DOHH2 (cell line): ENCODE data around the gene STARD13.

Experiments
- CTCF ChIP-seq: fragments of 200-600 bp; sonication (generic); IDR thresholded peaks from one replicate; pipeline ENCODE4 v1.5.1; 2014; ENCODE audit warnings: antibody characterized with exemption, mild to moderate bottlenecking, low read depth, low read length; ENCODE audit not compliant: poor library complexity, severe bottlenecking
- EZH2phosphoT487 ChIP-seq: fragments of 200-600 bp; sonication (generic); IDR thresholded peaks from 2 replicates; pipeline ENCODE4 v1.6.1; 2017; ENCODE audit warnings: borderline replicate concordance, mild to moderate bottlenecking, antibody characterized with exemption, low read length, moderate library complexity, mixed read lengths

DNA sequence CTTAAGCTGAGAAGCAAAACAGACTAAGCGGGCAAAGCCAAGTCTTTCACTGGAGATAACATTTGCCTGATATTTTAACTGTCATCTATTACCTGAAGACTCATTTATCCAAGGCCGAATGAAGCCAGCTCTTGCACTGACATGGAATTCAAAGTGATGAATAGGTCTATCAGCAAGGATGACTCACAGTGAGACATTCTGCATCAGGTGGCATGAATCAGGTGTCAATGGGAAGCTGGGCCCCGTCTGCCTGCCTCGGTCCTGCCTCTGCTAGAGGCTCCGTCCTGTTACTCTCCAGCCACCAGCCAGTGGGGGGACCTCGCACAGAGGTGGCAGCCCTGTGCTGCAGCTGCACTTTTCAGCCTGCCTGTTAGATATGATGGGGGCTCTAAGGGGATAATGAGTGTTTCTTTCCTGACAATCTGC is 23.5 kb downstream of the STARD13 start:
- TF ChIP-seq EZH2phosphoT487 (no peak), CTCF (no peak)
